Retinal pigment epithelial cell (primary cell): Measurements from ENCODE around the gene LLGL2.

Experiments used
- DNase-seq: peaks from one replicate; pipeline ENCODE4 v3.0.0-alpha.2; 2010; ENCODE audit warnings: low read depth
- H3K4me3 ChIP-seq: 2 replicates; pipeline ENCODE4 v1.5.1; 2011; ENCODE audit warnings: mild to moderate bottlenecking, low read length, control low read depth, moderate library complexity
- CTCF ChIP-seq: conservative IDR thresholded peaks from 2 replicates; pipeline ENCODE4 v1.5.1; 2011; ENCODE audit warnings: low read depth, low read length, control low read depth, inconsistent platforms

LLGL2 gene

DNA sequence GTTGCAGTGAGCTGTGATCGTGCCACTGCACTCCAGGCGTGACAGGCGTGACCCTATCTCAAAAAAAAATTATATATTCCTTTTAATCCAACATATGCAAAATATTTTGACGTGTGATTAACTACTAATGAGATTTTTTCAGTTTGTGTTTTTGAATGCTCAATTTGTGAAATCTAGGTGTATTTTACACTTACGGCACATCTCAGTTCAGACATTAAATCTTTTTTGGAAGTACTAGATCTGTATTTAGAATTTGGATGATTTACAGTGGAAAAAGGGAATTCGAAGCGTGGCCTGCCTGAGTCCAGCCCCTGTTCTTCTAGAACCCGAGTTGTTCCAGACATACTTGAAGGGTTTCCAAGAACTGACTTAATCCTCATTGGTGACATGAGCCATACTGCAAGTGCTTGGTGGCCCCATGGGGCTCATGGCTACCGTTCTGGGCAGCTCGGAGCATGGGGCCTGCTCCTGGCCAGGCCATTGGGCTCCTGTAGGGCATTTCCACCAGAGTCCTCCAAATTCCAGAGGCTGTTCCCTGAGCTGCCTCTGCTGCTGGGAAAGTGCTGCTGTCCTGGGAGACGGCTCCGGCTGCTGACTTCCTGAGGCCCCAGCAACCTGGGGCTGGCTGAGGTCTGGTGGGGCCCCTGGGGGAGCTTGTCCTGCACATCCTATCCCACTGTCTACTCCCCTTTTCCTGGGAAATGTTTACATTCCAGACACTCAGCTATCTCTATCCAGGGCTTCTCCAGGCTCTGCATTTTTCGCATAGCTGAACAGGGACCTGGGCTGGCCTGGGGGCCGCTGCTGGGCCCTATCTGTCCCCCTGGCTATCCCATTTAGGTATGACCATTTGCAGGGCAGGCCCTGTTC, 27.2 kb downstream of the LLGL2 start:
- TF ChIP-seq CTCF: no peak
- DNase-seq: no peak
- H3K4me3 ChIP-seq: no peak overlapping the region

GRCh38 chr17:75553295-75554110, 28.0 kb downstream of the LLGL2 start:
- DNase-seq: no peak
- TF ChIP-seq CTCF: no peak
- no peak overlapping the region for H3K4me3 ChIP-seq

GRCh38 chr17:75555679-75556153, 30.2 kb downstream of the LLGL2 start:
- no peak for DNase-seq
- no peak overlapping the region for H3K4me3 ChIP-seq
- no peak for TF ChIP-seq CTCF

- DNase-seq: no peak
- no peak for TF ChIP-seq CTCF
- H3K4me3 ChIP-seq: no peak overlapping the region
Observed at GRCh38 chr17:75557075-75557851, 31.8 kb downstream of the LLGL2 start.

DNA sequence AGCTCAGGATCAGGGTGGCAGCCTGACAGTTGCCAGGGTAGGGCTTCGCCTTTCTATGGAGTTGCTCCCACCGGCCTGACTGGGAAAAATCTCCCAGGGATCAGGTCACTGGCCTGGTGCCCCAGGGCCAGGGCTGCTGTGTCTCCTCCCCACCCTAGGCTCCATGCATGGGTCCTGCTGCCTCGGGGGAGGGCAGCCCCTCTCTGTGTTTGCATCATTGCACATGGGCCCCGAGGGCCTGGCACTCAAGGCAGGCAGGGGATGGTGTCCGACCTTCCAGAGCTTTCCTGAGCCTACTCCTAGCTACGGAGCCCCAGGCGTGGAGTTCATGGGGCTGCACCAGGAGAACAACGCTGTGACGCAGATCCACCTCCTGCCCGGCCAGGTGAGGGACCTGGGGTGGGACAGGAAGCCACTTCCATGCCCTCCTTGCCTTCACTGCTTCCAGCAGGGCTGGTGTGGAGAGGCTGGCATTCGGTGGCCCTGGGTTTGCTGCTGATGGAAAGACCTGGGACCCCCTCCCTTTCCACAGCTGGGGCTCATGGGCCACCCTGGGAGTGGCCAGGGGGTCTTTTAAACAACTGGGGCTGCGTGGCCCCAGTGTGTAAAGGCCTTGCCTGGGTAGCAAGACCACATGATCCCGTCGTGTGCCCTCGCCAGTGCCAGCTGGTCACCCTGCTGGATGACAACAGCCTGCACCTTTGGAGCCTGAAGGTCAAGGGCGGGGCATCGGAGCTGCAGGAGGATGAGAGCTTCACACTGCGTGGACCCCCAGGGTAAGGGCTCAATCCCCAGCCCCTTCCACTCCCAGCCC, 32.6 kb downstream of the LLGL2 start:
- no peak for TF ChIP-seq CTCF
- no peak overlapping the region for H3K4me3 ChIP-seq
- DNase-seq: no peak
